SK-N-SH treated with all-trans-retinoic acid at 6 μM for 48 hours (cell line): ENCODE measurements around the gene TNKS2.
A peak's percentile ranks its signal among the peaks of the same experiment; 100 is the strongest.
"Not testable (repeated sequence)": the region's sequence is repeated elsewhere in the genome, so short reads cannot be mapped to it uniquely, and the experiment has no call there.

Experiments used
- ATAC-seq: fragments of 200-7000 bp; cut with Tn5 transposase; 3 replicates; pipeline ENCODE4 v1.9.1; 2020; ENCODE audit warnings: mild to moderate bottlenecking, moderate library complexity
- ARNTL ChIP-seq: fragments of 450-650 bp; formaldehyde crosslinking; IDR thresholded peaks from 2 replicates; pipeline ENCODE4 v1.5.0; 2020; ENCODE audit warnings: low read depth, mild to moderate bottlenecking, moderate library complexity, borderline replicate concordance
- BACH2 ChIP-seq: fragments of 250-450 bp; sonication (Bioruptor Pico); IDR thresholded peaks from 2 replicates; pipeline ENCODE4 v1.9.0; 2021; ENCODE audit warnings: mild to moderate bottlenecking, borderline replicate concordance
- CSDC2 ChIP-seq: fragments of 250-450 bp; sonication (Bioruptor Pico); IDR thresholded peaks from 2 replicates; pipeline ENCODE4 v1.5.0; 2020; ENCODE audit warnings: mild to moderate bottlenecking, moderate library complexity
- ESRRG ChIP-seq: fragments of 250-450 bp; sonication (Bioruptor Pico); IDR thresholded peaks from 2 replicates; pipeline ENCODE4 v1.6.1; 2021; ENCODE audit warnings: mild to moderate bottlenecking
- GLIS3 ChIP-seq: fragments of 250-450 bp; sonication (Bioruptor Pico); IDR thresholded peaks from 2 replicates; pipeline ENCODE4 v1.5.0; 2020; ENCODE audit warnings: mild to moderate bottlenecking, moderate library complexity
- ISL1 ChIP-seq: fragments of 250-450 bp; sonication (Bioruptor Pico); IDR thresholded peaks from 2 replicates; pipeline ENCODE4 v2.1.2; 2022; ENCODE audit warnings: mild to moderate bottlenecking, moderate library complexity
- OSR1 ChIP-seq: fragments of 250-450 bp; sonication (Bioruptor Pico); IDR thresholded peaks from 2 replicates; pipeline ENCODE4 v1.8.0; 2022; ENCODE audit warnings: moderate library complexity, mild to moderate bottlenecking, inconsistent platforms
- PPARA ChIP-seq: fragments of 250-450 bp; sonication (Bioruptor Pico); IDR thresholded peaks from 2 replicates; pipeline ENCODE4 v1.5.0; 2020; ENCODE audit warnings: mild to moderate bottlenecking, borderline replicate concordance
- RARB ChIP-seq: fragments of 250-450 bp; sonication (Bioruptor Pico); IDR thresholded peaks from 2 replicates; pipeline ENCODE4 v1.8.0; 2021; ENCODE audit warnings: mild to moderate bottlenecking, moderate library complexity
- SNAI2 ChIP-seq: fragments of 250-450 bp; sonication (Bioruptor Pico); IDR thresholded peaks from 2 replicates; pipeline ENCODE4 v1.5.0; 2020; ENCODE audit warnings: mild to moderate bottlenecking, moderate library complexity
- TCF4 ChIP-seq: fragments of 250-450 bp; sonication (Bioruptor Pico); IDR thresholded peaks from 2 replicates; pipeline ENCODE4 v1.8.0; 2021; ENCODE audit warnings: mild to moderate bottlenecking, moderate library complexity, borderline replicate concordance
- TOX ChIP-seq: fragments of 250-450 bp; sonication (Bioruptor Pico); IDR thresholded peaks from 2 replicates; pipeline ENCODE4 v1.8.0; 2021; ENCODE audit warnings: mild to moderate bottlenecking, moderate library complexity, borderline replicate concordance
- ZC3H10 ChIP-seq: fragments of 250-450 bp; sonication (Bioruptor Pico); IDR thresholded peaks from 2 replicates; pipeline ENCODE4 v1.5.1; 2021; ENCODE audit warnings: mild to moderate bottlenecking, moderate library complexity
- ZFP3 ChIP-seq: fragments of 250-450 bp; sonication (Bioruptor Pico); IDR thresholded peaks from 2 replicates; pipeline ENCODE4 v1.5.0; 2020; ENCODE audit warnings: mild to moderate bottlenecking, moderate library complexity
- ZFP30 ChIP-seq: fragments of 450-650 bp; formaldehyde crosslinking; IDR thresholded peaks from 2 replicates; pipeline ENCODE4 v1.5.0; 2022; ENCODE audit warnings: mild to moderate bottlenecking, moderate library complexity
- ZNF70 ChIP-seq: fragments of 450-650 bp; formaldehyde crosslinking; IDR thresholded peaks from 2 replicates; pipeline ENCODE4 v1.5.0; 2020; ENCODE audit warnings: mild to moderate bottlenecking, moderate library complexity
- ZNF8 ChIP-seq: fragments of 450-650 bp; formaldehyde crosslinking; IDR thresholded peaks from 2 replicates; pipeline ENCODE4 v1.5.0; 2020; ENCODE audit warnings: mild to moderate bottlenecking, moderate library complexity
- TF ChIP-seq, protein P1 (sequence below): fragments of 250-450 bp; sonication (Bioruptor Pico); IDR thresholded peaks from 2 replicates; pipeline ENCODE4 v1.8.0; 2020; ENCODE audit warnings: mild to moderate bottlenecking, moderate library complexity, borderline replicate concordance
- TF ChIP-seq, protein P2 (sequence below): fragments of 250-450 bp; sonication (Bioruptor Pico); IDR thresholded peaks from 2 replicates; pipeline ENCODE4 v1.5.1; 2020; ENCODE audit warnings: low read depth, mild to moderate bottlenecking, moderate library complexity
- TF ChIP-seq, protein P3 (sequence below): fragments of 250-450 bp; sonication (Bioruptor Pico); IDR thresholded peaks from 2 replicates; pipeline ENCODE4 v1.8.0; 2021; ENCODE audit warnings: low read depth, mild to moderate bottlenecking, moderate library complexity, borderline replicate concordance
- TF ChIP-seq, protein P4 (sequence below): fragments of 250-450 bp; sonication (Bioruptor Pico); IDR thresholded peaks from 2 replicates; pipeline ENCODE4 v1.5.0; 2020; ENCODE audit warnings: mild to moderate bottlenecking, moderate library complexity

TNKS2 gene

DNA sequence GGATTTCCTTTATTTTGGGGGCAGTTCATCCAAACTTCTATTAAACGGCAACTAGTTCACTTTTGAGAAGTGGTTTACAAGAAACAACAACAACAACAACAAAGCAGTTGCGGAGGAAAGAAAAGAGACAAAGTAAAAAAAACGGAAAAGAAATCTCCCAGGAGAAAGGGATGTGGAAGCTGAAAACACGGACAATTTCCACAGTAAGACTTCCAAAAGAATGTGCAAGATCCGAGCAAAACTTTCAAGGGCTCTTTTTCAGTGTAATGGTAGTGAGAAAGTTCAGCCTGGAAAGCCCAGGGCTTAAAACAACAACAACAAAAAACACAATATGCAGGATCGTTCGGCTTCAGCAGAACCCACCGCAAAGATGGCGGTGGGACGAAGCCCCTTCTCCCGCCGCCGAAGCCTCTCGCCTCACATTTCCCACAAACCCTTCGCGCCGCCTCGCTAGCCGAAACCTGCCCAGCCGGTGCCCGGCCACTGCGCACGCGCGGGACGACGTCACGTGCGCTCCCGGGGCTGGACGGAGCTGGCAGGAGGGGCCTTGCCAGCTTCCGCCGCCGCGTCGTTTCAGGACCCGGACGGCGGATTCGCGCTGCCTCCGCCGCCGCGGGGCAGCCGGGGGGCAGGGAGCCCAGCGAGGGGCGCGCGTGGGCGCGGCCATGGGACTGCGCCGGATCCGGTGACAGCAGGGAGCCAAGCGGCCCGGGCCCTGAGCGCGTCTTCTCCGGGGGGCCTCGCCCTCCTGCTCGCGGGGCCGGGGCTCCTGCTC lies at the start of gene TNKS2:
TSS of gene TNKS2 (plus strand) at position 553 of the 775 bp plus-strand sequence. CDS start 265 bp downstream, outside the sequence.
- peak; percentile 95 for ATAC-seq
- TF ChIP-seq ZFP3 (CRISPR knock-in tag) (0 out of 2 replicates have a peak, but pooled peaks have one; percentile 34), TCF4 (CRISPR knock-in tag) (no peak)

DNA sequence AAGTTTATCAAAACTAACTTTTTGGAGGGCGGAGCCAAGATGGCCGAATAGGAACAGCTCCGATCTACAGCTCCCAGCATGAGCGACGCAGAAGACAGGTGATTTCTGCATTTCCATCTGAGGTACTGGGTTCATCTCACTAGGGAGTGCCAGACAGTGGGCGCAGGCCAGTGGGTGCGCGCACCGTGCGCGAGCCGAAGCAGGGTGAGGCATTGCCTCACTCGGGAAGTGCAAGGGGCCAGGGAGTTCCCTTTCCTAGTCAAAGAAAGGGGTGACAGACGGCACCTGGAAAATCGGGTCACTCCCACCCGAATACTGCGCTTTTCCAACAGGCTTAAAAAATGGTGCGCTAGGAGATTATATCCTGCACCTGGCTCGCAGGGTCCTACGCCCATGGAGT lies 48.6 kb upstream of the TNKS2 start:
- ATAC-seq: not testable (repeated sequence)

DNA sequence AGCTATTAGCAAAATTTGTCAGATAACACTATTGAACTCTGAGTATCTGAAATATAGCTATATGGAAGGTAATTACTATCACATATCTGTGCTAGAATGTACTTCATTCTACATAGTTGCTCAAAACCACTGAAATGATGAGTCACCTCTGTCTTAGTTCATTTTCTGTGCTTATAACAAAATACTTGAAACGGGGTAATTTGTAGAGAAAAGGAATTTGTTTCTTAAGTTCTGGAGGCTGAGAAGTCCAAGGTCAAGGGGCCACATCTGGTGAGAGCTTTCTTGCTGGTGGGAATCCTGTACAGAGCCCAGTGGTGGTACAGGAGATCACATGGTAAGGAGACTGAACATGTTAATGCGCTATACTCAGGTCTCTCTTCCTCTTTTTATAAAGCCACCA lies 41.9 kb upstream of the TNKS2 start:
- ATAC-seq: peak; percentile 63
- no peak for TF ChIP-seq BACH2 (CRISPR knock-in tag)
- TF ChIP-seq, protein P1, sequence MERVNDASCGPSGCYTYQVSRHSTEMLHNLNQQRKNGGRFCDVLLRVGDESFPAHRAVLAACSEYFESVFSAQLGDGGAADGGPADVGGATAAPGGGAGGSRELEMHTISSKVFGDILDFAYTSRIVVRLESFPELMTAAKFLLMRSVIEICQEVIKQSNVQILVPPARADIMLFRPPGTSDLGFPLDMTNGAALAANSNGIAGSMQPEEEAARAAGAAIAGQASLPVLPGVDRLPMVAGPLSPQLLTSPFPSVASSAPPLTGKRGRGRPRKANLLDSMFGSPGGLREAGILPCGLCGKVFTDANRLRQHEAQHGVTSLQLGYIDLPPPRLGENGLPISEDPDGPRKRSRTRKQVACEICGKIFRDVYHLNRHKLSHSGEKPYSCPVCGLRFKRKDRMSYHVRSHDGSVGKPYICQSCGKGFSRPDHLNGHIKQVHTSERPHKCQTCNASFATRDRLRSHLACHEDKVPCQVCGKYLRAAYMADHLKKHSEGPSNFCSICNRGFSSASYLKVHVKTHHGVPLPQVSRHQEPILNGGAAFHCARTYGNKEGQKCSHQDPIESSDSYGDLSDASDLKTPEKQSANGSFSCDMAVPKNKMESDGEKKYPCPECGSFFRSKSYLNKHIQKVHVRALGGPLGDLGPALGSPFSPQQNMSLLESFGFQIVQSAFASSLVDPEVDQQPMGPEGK (CRISPR knock-in tag): no peak
- TF ChIP-seq RARB (CRISPR knock-in tag): no peak
- TF ChIP-seq, protein P2, sequence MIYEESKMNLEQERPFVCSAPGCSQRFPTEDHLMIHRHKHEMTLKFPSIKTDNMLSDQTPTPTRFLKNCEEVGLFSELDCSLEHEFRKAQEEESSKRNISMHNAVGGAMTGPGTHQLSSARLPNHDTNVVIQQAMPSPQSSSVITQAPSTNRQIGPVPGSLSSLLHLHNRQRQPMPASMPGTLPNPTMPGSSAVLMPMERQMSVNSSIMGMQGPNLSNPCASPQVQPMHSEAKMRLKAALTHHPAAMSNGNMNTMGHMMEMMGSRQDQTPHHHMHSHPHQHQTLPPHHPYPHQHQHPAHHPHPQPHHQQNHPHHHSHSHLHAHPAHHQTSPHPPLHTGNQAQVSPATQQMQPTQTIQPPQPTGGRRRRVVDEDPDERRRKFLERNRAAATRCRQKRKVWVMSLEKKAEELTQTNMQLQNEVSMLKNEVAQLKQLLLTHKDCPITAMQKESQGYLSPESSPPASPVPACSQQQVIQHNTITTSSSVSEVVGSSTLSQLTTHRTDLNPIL (CRISPR knock-in tag): no peak
- TF ChIP-seq, protein P3, sequence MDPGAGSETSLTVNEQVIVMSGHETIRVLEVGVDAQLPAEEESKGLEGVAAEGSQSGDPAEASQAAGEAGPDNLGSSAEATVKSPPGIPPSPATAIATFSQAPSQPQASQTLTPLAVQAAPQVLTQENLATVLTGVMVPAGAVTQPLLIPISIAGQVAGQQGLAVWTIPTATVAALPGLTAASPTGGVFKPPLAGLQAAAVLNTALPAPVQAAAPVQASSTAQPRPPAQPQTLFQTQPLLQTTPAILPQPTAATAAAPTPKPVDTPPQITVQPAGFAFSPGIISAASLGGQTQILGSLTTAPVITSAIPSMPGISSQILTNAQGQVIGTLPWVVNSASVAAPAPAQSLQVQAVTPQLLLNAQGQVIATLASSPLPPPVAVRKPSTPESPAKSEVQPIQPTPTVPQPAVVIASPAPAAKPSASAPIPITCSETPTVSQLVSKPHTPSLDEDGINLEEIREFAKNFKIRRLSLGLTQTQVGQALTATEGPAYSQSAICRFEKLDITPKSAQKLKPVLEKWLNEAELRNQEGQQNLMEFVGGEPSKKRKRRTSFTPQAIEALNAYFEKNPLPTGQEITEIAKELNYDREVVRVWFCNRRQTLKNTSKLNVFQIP: no peak
- no peak for TF ChIP-seq ISL1
- TF ChIP-seq ARNTL (CRISPR knock-in tag): no peak
- TF ChIP-seq ZFP30 (CRISPR knock-in tag): no peak
- TF ChIP-seq, protein P4, sequence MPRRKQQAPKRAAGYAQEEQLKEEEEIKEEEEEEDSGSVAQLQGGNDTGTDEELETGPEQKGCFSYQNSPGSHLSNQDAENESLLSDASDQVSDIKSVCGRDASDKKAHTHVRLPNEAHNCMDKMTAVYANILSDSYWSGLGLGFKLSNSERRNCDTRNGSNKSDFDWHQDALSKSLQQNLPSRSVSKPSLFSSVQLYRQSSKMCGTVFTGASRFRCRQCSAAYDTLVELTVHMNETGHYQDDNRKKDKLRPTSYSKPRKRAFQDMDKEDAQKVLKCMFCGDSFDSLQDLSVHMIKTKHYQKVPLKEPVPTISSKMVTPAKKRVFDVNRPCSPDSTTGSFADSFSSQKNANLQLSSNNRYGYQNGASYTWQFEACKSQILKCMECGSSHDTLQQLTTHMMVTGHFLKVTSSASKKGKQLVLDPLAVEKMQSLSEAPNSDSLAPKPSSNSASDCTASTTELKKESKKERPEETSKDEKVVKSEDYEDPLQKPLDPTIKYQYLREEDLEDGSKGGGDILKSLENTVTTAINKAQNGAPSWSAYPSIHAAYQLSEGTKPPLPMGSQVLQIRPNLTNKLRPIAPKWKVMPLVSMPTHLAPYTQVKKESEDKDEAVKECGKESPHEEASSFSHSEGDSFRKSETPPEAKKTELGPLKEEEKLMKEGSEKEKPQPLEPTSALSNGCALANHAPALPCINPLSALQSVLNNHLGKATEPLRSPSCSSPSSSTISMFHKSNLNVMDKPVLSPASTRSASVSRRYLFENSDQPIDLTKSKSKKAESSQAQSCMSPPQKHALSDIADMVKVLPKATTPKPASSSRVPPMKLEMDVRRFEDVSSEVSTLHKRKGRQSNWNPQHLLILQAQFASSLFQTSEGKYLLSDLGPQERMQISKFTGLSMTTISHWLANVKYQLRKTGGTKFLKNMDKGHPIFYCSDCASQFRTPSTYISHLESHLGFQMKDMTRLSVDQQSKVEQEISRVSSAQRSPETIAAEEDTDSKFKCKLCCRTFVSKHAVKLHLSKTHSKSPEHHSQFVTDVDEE (CRISPR knock-in tag): no peak
- TF ChIP-seq ZC3H10 (CRISPR knock-in tag): no peak
- no peak for TF ChIP-seq ZNF70
- no peak for TF ChIP-seq ZNF8 (CRISPR knock-in tag)
- no peak for TF ChIP-seq OSR1 (CRISPR knock-in tag)
- no peak for TF ChIP-seq TOX (CRISPR knock-in tag)
- no peak for TF ChIP-seq ESRRG
- no peak for TF ChIP-seq PPARA (CRISPR knock-in tag)
- TF ChIP-seq GLIS3: no peak
- TF ChIP-seq TCF4 (CRISPR knock-in tag): no peak
- TF ChIP-seq CSDC2 (CRISPR knock-in tag): no peak
- no peak for TF ChIP-seq SNAI2
